Keratinocyte (primary cell): Measurements from ENCODE around the gene CRIP3. TPM values are rescaled to one million over a fixed set of nuclear protein-coding genes. Genes with fewer than 3 reads are reported as not detected.

Source experiments
- DNase-seq: peaks from one replicate; pipeline ENCODE4 v3.0.0-alpha.2; 2011; ENCODE audit warnings: low read depth, missing footprints, low spot score
- FAIRE-seq: peaks from 2 replicates; lab custom pipeline; 2011; peaks lifted over from hg19 to GRCh38; lab: Jason Lieb, UNC
- H2AFZ ChIP-seq: 2 replicates; pipeline ENCODE4 v1.6.0; 2012; ENCODE audit warnings: low read length, control low read depth, inconsistent platforms; ENCODE audit not compliant: control insufficient read depth
- H3K27ac ChIP-seq: 2 replicates; pipeline ENCODE4 v1.5.1; 2011; ENCODE audit warnings: low read length; ENCODE audit not compliant: control insufficient read depth, insufficient read depth
- H3K27me3 ChIP-seq: 3 replicates; pipeline ENCODE4 v1.6.0; 2011; ENCODE audit warnings: low read length; ENCODE audit not compliant: control insufficient read depth, insufficient read depth; ENCODE audit errors: extremely low read depth
- H3K36me3 ChIP-seq, 2 experiments: 2 replicates in 1 of 2; 3 replicates in 1 of 2; pipeline ENCODE4 v1.5.1; 2011; ENCODE audit warnings: low read length in 2 of 2, mild to moderate bottlenecking in 1 of 2; ENCODE audit not compliant: control insufficient read depth in 2 of 2, insufficient read depth in 2 of 2; ENCODE audit errors: extremely low read depth in 1 of 2
- H3K4me1 ChIP-seq: 3 replicates; pipeline ENCODE4 v1.5.1; 2011; ENCODE audit warnings: low read length; ENCODE audit not compliant: control insufficient read depth, insufficient read depth; ENCODE audit errors: extremely low read depth
- H3K4me2 ChIP-seq: 3 replicates; pipeline ENCODE4 v1.6.0; 2011; ENCODE audit warnings: low read depth, low read length; ENCODE audit not compliant: control insufficient read depth, insufficient read depth; ENCODE audit errors: extremely low read depth
- H3K4me3 ChIP-seq, 3 experiments: fragments of 200-600 bp in 1 of 3; sonication (generic) in 1 of 3; 2 replicates in 2 of 3; 3 replicates in 1 of 3; pipeline ENCODE4 v1.5.1; 2011 to 2016; ENCODE audit warnings: low read length in 3 of 3, mild to moderate bottlenecking in 3 of 3, control low read depth in 2 of 3, inconsistent platforms in 1 of 3, low read depth in 1 of 3, mixed read lengths in 1 of 3, mixed run types in 1 of 3, moderate library complexity in 1 of 3; ENCODE audit not compliant: control insufficient read depth in 2 of 3, insufficient read depth in 2 of 3; ENCODE audit errors: extremely low read depth in 1 of 3
- H3K79me2 ChIP-seq: 2 replicates; pipeline ENCODE4 v1.6.0; 2012; ENCODE audit warnings: low read length; ENCODE audit not compliant: control insufficient read depth, insufficient read depth
- H3K9ac ChIP-seq: 3 replicates; pipeline ENCODE4 v1.6.0; 2011; ENCODE audit warnings: low read length; ENCODE audit not compliant: control insufficient read depth, insufficient read depth; ENCODE audit errors: extremely low read depth
- H3K9me1 ChIP-seq: 3 replicates; pipeline ENCODE4 v1.6.0; 2011; ENCODE audit warnings: low read length; ENCODE audit not compliant: control insufficient read depth, insufficient read depth; ENCODE audit errors: extremely low read depth
- H3K9me3 ChIP-seq: 2 replicates; pipeline ENCODE4 v1.5.1; 2012; ENCODE audit warnings: low read depth, low read length; ENCODE audit not compliant: control insufficient read depth
- H4K20me1 ChIP-seq: 3 replicates; pipeline ENCODE4 v1.6.0; 2011; ENCODE audit warnings: low read length; ENCODE audit not compliant: control insufficient read depth, insufficient read depth; ENCODE audit errors: extremely low read depth
- EZH2 ChIP-seq: IDR thresholded peaks from one replicate; pipeline ENCODE4 v1.6.1; 2012; ENCODE audit warnings: inconsistent platforms, mild to moderate bottlenecking, low read length, moderate library complexity
- dilution Hi-C: fragments of 300-500 bp; cut with MboI; formaldehyde crosslinking; loops from one replicate; pipeline ENCODE4 v1.7.0; 2020; ENCODE audit warnings: low sequenced_read_pairs; ENCODE audit not compliant: extremely low pct_ligation_motif_present
- polyA plus RNA-seq, 5 experiments: library from polyadenylated mRNA; depleted of rRNA in 3 of 5; stranded (reverse) in 3 of 5; stranded (forward) in 1 of 5; unstranded in 1 of 5; fragments of >200 nt; gene quantifications; 1 replicate in 1 of 5; 2 replicates in 3 of 5; 3 replicates in 1 of 5; pipeline versions ENCODE4 v1.2.1 to v1.2.3, GENCODE V29; 2011 to 2012; ENCODE audit warnings: missing spikeins in 2 of 5, low read depth in 1 of 5, low replicate concordance in 1 of 5
- TF ChIP-seq, protein P1 (sequence below), 3 experiments: IDR thresholded peaks in 1 of 3; conservative IDR thresholded peaks in 1 of 3; optimal IDR thresholded peaks in 1 of 3; 2 replicates in 2 of 3; 3 replicates in 1 of 3; pipeline versions ENCODE3 to v1.5.1; 2011; ENCODE audit warnings: low read length in 3 of 3, mild to moderate bottlenecking in 3 of 3, moderate library complexity in 2 of 3, control low read depth in 1 of 3, inconsistent platforms in 1 of 3; ENCODE audit not compliant: insufficient read depth in 2 of 3; ENCODE audit errors: extremely low read depth in 1 of 3

Gene CRIP3
- polyA plus RNA-seq, 1 donor (not counting 4 experiments of a cell fraction or from before 2014, with no cell fraction given) = 0.26 TPM

DNA sequence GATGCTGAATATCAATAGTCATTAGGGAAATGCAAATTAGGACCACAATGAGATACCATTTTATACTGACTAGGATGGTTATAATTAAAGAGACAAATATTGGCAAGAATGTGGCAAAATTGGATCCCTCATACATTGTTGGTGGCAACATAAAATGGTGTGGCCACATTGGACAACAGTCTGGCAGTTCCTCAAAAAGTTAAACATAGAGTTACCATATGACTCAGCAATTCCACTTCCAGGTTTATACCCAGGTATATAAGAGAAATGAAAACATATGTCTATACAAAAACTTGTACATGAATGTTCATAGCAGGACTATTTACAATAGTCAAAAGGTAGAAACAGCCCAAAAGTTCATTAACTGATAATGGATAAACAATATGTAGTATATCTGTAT lies 2.0 kb upstream of the CRIP3 start:
- FAIRE-seq (no peak), DNase-seq (no peak)
- Histone ChIP-seq H3K36me3 (no peaks in the 10 kb centered on the region), H3K4me3 (no peak overlapping the region), H3K9me1 (no peaks in the 10 kb centered on the region), H3K27ac (no peak overlapping the region), H3K9ac (no peak overlapping the region), H3K4me2 (no peak overlapping the region), H2AFZ (no peak overlapping the region), H3K79me2 (no peaks in the 10 kb centered on the region), H3K4me1 (peaks cover 7% of the 10 kb centered on the region), H3K9me3 (no peaks in the 10 kb centered on the region), H4K20me1 (no peaks in the 10 kb centered on the region), H3K27me3 (no peaks in the 10 kb centered on the region)
- dilution Hi-C loops = no loop called here
- TF ChIP-seq, protein P1, sequence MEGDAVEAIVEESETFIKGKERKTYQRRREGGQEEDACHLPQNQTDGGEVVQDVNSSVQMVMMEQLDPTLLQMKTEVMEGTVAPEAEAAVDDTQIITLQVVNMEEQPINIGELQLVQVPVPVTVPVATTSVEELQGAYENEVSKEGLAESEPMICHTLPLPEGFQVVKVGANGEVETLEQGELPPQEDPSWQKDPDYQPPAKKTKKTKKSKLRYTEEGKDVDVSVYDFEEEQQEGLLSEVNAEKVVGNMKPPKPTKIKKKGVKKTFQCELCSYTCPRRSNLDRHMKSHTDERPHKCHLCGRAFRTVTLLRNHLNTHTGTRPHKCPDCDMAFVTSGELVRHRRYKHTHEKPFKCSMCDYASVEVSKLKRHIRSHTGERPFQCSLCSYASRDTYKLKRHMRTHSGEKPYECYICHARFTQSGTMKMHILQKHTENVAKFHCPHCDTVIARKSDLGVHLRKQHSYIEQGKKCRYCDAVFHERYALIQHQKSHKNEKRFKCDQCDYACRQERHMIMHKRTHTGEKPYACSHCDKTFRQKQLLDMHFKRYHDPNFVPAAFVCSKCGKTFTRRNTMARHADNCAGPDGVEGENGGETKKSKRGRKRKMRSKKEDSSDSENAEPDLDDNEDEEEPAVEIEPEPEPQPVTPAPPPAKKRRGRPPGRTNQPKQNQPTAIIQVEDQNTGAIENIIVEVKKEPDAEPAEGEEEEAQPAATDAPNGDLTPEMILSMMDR (optimal IDR thresholded peaks at IDR 0.05 in 1 of 3, IDR thresholded peaks at IDR 0.05 in 1 of 3, conservative IDR thresholded peaks at IDR 0.05 in 1 of 3; ENCODE audit: extremely low read depth in 1 of 3, insufficient read depth in 2 of 3, low read length in 3 of 3) = no peak
- no peak for TF ChIP-seq EZH2

DNA sequence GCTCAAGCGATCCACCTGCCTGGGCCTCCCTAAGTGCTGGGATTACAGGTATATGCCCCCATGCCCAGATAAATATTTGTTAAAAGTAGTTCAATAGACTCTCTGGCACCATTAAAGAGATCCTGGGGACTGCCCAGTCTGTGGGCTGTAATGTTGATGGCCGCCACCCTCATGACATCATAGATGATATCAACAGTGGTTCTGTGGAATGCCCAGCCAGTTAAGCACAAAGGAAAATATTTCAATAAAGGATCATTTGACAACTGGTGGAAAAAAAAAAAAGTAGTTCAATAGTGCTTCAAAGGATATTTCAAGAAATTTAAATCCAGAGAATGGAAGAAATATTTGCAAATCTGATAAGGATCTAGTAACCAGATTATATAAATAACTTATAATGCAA lies 1.5 kb upstream of the CRIP3 start:
- Histone ChIP-seq H3K9ac (no peak overlapping the region), H3K27ac (no peak overlapping the region), H3K27me3 (no peaks in the 10 kb centered on the region), H3K4me2 (no peak overlapping the region), H3K79me2 (no peaks in the 10 kb centered on the region), H3K9me3 (no peaks in the 10 kb centered on the region), H3K36me3 (no peaks in the 10 kb centered on the region), H3K4me3 (no peak overlapping the region), H3K9me1 (no peaks in the 10 kb centered on the region), H2AFZ (no peak overlapping the region), H4K20me1 (no peaks in the 10 kb centered on the region), H3K4me1 (peaks cover 7% of the 10 kb centered on the region)
- TF ChIP-seq EZH2 = no peak
- TF ChIP-seq, protein P1 (optimal IDR thresholded peaks at IDR 0.05 in 1 of 3, IDR thresholded peaks at IDR 0.05 in 1 of 3, conservative IDR thresholded peaks at IDR 0.05 in 1 of 3; ENCODE audit: extremely low read depth in 1 of 3, insufficient read depth in 2 of 3, low read length in 3 of 3) = no peak
- no peak for DNase-seq
- no peak for FAIRE-seq
- dilution Hi-C loops = no loop called here
